Left hindlimb (tissue), 1 donor: ENCODE results near the gene FGGY.

Experiments
- DNase-seq: peaks from one replicate; pipeline ENCODE4 v3.0.0-alpha.2; 2018

The FGGY gene

DNA sequence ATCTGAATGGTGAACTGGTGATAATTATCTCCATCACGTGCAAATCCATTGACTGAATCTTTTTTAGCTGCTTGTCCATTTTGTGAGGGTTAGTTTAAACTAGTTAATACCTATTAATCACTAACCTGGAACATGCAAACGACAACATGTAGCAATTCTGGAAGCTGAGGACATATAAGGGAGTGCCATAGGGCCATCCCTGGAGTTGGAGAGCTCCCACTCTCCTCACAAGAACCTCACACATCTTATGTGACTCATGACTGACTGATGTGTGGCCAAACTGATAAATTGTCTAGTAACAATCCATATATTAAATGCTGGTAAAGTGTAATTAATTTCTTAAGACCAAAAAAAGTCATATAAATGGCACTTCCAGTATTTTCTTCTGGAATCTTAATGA lies 454.9 kb downstream of the FGGY start:
- DNase-seq, result no peak

DNA sequence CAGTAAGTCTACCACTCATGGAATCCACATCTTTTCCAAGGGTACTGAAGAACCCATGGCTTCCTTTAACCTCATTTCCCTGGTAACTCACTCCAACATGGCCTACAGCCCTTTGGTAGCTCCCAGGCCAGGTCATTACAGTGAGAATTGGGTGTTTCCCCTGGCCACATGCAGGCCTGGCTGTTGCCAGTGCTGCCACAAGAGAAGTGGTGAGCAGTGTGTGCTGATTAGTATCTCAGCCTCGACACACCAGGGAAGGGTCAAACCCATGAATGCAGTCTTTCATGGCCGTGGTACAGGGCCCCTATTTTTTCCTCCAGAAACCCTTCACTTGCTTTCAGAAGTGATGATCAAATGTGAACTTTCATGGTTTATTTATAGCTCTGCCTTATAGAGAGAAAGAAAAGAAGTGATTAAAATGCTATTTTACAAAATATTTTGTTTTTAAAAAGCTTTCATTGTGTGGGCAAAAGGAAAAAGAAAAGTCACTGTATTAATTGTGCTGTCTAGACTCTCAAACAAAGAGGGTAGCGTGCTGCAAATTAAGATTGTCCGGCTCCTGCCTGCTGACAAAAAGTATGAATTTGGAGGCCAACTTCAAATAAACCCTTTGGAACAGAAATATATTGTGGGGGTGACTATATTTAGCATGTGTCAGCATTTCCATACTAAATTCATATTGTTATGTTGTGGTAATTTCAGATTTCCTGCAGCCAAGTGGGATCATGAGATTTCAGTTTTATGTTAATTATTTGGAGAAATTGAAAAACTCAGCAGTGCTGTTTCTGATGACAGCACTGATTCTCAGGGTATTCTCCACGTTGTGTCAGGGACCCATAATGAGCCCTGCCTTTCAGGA lies 455.9 kb downstream of the FGGY start:
- no peak for DNase-seq

GRCh38 chr1:59755069-59755685 lies 458.3 kb downstream of the FGGY start:
- no peak for DNase-seq

DNA sequence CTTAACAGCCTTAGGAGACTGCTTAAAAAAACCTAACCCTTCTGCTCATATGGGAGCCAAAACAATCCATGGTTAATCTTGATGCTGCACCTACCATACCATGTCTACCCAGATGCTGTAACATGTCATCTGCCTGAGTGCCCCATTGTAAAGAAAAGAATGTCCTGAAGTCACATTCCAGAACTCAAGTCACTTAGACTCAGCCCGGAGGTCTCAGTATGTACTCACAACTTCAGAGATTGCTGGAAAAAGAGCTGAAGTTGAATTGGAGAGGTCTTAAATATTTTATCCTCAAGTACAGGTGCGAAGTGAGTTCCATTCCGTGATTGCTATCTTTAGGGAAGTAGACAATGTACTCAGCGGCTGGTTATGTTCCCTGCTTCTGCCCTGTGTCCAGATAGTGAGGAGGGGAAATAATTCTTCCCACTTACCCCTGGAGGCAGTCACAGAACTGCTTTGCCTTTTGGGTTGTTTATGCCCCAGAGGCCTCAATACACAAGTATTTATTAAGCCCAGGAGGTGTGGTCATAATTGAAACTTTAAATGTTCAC lies 460.4 kb downstream of the FGGY start:
- no peak for DNase-seq

DNA sequence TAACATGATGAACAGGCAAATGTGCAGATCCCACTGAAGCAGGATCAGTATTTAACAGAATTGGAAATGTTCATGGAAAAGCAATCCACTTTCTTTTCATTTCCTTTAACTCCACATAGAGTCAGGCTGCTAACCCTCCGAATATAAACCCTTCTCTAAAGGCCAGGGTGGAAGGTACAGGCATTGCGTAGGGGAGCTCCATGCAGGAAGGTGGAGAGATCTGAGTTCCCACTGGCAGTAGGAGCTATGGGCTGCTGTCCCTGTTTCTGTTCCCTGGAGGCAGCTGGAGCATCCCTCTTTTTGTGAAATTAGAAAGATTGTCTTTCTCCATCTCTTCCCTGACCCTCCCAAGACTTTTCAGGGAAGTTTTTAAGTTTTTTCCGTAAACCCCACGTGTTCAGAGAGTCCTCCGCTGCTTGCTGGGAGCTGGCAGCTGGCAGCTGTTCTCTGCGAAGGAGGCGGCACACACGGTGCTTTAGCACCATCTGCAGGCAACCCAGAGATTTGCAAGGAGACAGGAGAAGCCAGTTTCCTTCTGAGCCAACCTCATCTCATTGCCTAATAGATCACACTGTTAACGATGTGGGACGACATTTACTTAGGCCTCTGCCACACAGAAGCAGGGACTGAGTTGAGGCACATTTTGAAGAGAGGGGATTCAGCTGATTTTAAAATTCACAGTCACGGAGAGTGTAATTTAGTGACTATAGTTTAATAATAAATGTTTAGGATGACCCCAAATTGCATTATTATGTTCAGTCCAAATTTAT lies 462.4 kb downstream of the FGGY start:
- DNase-seq, result peak; percentile 86

DNA sequence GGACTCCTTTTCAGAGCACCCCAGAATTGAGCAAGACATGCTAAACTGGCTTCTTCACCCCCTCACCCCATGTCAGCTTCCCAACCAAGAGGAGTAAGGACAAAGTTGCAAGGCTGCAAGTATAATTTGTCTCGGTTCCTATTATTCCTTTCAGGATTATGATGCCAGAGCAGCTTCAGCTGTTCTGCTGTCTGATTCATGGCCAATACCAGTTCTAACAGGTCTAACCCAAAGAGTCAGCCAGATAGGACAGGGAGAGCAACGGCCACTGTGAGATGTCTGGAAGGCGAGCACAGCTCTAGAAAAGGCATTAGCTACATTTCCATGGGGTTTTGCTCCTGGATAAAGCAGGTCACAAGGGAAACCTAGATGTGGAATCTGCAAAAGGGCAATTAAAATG lies 464.5 kb downstream of the FGGY start:
- DNase-seq, result no peak

DNA sequence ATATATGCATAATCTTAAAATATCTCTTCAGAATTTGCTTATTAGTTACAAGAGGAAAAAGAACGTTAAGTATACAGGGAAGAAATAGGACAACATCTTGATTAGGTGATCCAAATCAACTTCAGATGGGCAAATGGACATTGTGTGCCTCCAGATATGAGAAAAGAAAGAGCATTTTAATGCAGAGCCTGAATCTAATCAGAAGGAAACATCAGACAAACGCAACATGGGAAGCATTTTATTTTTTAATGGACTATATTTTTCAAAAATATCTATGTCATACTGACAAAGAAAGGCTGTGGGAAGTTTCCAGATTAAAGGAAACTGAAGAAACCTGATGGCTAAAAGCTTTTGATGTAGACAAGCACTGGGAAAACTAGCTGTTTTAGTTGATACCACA lies 466.5 kb downstream of the FGGY start:
- DNase-seq, result no peak

GRCh38 chr1:59765011-59765730 lies 468.3 kb downstream of the FGGY start:
- DNase-seq, result no peak

- no peak for DNase-seq
Observed at GRCh38 chr1:59766227-59766855, 469.4 kb downstream of the FGGY start.

- DNase-seq, result no peak
Observed at GRCh38 chr1:59767119-59767518, 470.2 kb downstream of the FGGY start.

DNA sequence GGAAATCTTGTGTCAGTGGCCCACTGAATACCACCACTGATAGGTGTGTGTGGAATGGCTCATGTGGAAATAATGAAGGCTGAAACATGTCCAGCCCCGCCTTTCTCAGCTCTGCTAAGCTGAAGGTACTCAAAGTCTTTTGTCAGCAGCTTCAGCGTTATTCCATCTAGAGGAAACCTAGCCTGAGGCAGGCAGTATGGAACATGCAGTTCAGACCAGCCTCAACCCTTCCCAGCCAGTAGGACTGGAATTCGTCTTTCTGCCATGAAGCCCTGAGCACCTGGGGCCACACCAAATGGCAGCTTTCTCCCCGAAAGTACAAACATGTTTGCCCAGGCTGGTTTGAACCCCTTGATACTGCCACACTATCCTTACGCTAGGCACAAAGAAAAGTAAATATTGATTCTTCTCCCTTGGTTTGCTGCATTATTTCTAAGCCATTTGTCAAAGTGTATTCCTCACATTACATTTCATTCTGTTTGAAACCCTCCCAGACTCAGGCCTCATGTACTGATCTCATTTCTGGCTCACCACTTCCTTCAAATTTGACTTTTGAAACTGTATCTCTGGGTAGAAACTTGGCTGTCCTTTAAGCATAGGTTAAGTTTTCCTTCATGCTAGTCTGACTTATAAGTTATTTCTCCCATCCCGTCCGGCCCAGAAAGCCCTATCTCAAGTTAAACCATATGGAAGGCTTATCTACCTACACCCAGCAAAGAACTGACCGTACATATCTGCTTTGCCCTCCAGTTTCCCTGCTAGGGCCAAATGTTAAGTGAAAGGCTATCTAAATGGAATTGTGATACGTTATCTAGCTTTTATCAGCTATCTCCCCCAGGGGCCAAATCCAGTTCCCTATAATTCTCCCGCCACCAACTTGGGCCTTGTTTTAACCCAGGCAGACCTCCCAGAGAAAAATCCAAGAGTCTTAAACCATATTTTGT lies 472.2 kb downstream of the FGGY start:
- DNase-seq, result no peak

- no peak for DNase-seq
Observed at GRCh38 chr1:59769736-59770095, 472.8 kb downstream of the FGGY start.

GRCh38 chr1:59771361-59771760 lies 474.5 kb downstream of the FGGY start:
- DNase-seq, result no peak

DNA sequence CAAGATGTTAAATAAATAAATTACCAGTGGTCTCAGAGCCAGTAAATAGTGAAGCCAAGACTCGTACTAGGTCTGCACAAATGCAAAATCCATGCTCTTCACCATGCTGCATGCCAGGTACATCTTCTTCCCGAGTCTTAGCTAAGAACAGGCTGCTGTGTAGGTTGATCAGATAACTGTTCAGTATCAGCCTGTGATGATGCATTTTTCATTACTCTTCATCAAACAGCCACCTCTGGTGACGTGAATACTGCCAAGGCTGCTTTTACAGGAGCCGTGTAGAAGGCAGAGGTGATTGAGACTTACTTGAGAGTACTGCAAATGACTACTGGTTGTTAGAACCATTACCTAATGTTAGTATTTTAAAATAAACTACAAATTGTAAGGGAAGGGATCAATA lies 478.6 kb downstream of the FGGY start:
- no peak for DNase-seq

GRCh38 chr1:59776960-59777852 lies 480.3 kb downstream of the FGGY start:
- DNase-seq, result no peak

GRCh38 chr1:59779949-59780348 lies 483.1 kb downstream of the FGGY start:
- DNase-seq, result no peak

DNA sequence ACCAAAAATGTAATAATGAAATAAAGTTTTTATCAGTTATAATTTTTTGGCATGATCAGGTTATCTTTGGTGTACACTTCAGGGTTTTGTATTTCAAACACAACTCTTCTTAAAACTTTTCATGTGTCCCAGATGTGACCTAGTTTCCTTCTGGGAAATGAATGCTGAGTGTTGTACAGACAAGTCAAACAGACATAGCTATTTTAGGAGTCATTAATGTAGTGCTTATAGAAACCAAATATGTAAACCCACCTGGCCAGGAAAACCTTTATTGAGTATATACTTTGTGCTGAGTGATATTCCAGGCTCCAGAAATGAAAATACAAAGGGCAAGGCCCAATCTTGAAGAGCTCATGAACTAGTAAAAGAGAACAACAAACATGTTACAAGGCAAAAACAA lies 491.9 kb downstream of the FGGY start:
- DNase-seq, result no peak

GRCh38 chr1:59798600-59798999 lies 501.7 kb downstream of the FGGY start:
- no peak for DNase-seq

DNA sequence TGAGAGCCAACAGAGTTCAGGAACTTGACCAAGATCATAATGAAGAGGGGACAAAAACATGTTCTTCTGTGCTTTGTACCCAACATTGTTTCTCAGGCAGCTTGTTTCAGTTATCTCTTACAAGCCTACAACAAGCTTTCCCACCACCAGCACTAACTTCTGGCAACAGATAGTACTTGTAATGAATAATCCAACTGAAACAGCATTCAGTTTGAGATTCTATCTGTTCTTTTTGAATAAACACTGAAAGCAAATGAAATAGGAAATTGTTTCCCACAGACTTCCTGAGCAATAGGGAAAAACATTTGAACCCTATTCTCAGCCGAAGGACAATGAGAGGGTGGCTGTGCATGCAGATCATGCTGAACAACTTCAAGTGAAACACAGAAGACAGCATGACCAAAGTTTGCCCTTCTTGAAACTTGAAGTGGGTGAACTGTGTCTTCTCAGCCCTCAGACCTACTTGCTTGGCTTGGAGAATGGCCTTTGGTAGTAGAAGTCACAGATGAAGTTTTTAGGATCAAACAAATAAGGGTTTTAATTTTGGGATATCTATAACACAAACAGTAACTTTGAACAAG lies 506.7 kb downstream of the FGGY start:
- DNase-seq, result no peak

GRCh38 chr1:59804301-59804700 lies 507.4 kb downstream of the FGGY start:
- no peak for DNase-seq
